GM21576 (cell line): ENCODE data around the gene ADGRD1.

ENCODE experiments used
- ATAC-seq: cut with Tn5 transposase; IDR thresholded peaks from one replicate; pipeline ENCODE4 v1.9.1; 2021; ENCODE audit warnings: mild to moderate bottlenecking, moderate library complexity; ENCODE audit not compliant: unreplicated experiment

Gene ADGRD1

GRCh38 chr12:131020326-131021153, 66.8 kb downstream of the ADGRD1 start:
- no peak for ATAC-seq

DNA sequence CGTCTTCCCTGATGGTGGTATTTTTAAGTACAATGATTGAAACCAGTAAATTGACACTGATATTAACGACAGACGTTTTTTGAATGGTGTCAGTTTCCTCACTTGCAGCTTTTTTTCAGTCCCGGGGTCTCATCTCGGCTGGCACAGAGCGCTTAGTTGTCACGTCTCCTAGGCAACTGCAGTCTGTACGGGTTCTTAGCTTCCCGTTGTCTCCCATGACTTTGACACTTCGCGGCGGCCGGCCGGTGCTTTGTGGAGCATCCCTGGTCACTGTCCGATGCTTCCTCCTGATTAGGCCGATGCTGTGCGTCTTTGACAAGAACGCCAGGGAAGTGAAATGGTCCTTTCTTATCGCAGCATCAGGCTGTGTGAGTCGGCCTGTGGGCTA, 67.4 kb downstream of the ADGRD1 start:
- no peak for ATAC-seq

- ATAC-seq: no peak
Measured at GRCh38 chr12:131024026-131024425, 70.3 kb downstream of the ADGRD1 start.

DNA sequence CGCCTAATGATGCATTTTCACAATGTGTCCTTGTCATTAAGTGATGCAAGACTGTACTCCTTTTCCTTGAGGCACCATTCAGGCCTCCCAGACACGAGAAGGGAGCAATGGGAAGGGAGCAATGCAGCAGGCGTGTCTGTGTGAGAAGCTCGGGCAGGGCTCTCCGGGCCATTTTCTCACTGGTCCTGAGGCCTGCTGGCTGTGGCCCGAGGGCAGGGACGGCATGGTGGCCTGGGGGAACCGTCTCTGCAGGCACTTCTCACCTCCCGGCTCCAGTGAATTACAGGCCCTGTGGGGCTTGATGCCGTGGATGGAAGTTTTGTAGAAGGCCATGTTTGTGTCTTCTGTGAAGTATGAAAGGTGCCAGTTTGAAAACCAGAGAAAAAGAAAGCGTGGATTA, 71.0 kb downstream of the ADGRD1 start:
- ATAC-seq: no peak

GRCh38 chr12:131025234-131025633, 71.5 kb downstream of the ADGRD1 start:
- ATAC-seq: no peak

DNA sequence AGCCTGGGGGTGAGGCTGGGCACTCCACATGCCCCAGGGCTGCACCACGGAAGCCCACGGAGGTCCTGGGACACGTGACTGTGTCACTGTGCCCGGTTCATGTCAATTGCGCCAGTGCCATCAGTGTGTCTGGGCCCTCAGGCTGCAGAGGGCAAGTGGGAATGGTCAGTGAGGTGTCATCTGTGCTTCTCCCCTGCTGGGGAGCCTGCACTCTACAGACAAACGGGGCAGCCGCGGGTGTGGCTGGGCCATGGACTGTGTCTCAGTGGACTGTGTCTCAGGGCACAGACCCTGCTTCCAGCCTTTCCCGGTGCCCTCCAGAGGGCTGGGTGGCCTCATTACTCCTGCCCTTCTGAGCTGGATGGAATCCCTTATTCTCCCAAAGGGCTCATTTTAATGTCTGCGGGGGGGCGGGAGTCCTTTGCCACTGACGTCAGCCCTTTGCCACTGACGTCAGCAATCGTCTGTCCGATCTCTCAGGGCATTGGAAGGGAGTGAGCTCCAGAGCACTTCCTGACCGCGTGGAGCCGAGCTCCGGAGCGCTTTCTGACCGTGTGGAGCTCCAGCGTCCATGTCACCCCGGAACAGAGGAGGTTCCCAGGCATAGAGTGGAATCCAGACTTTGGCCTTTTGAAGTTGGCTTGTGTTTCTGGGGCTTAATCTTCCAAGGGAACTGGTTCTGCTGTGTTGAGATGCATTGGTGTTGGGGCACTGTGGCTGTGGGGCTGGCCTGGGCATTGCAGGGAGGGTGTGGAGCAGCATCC, 72.4 kb downstream of the ADGRD1 start:
- ATAC-seq: no peak

- ATAC-seq: no peak
Measured at GRCh38 chr12:131026754-131027153, 73.0 kb downstream of the ADGRD1 start.

GRCh38 chr12:131027264-131027663, 73.6 kb downstream of the ADGRD1 start:
- no peak for ATAC-seq

- ATAC-seq: no peak
Measured at GRCh38 chr12:131027876-131028586, 74.3 kb downstream of the ADGRD1 start.

DNA sequence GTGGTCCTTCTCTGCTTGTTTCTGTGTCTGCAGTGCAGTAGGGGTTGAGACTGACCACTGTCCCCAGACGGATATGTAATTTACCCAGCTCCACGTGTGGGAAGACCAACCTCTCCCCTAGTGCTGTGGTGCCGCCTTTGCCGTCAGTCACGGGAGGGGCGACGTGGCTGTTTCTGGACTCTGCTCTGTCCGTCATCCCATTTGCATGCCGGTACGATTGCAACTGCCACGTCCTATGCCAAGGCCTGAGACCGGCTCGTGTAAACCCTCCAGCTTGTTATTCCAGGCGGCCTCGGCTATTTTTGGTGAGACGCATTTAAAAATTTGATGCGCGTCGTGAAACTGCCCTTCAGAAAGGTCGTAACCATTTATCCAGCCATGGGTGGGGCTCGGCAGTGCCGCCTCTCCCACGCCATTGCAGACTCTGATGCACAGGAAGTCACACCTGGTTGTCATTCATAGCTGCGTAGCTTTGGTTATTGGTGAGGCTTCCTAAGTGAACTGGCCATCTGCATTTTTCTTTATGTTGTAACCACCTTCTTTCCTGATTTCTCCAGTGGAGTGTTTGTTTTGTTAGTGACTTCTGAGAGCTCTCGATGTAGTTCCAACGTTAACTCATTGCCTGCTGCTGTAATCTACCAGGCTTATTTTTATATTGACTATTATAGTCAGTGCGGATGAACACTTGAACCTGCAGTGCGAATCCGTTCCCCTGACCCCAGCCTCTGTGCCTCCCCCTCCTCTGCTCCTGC, 75.1 kb downstream of the ADGRD1 start:
- ATAC-seq: no peak

DNA sequence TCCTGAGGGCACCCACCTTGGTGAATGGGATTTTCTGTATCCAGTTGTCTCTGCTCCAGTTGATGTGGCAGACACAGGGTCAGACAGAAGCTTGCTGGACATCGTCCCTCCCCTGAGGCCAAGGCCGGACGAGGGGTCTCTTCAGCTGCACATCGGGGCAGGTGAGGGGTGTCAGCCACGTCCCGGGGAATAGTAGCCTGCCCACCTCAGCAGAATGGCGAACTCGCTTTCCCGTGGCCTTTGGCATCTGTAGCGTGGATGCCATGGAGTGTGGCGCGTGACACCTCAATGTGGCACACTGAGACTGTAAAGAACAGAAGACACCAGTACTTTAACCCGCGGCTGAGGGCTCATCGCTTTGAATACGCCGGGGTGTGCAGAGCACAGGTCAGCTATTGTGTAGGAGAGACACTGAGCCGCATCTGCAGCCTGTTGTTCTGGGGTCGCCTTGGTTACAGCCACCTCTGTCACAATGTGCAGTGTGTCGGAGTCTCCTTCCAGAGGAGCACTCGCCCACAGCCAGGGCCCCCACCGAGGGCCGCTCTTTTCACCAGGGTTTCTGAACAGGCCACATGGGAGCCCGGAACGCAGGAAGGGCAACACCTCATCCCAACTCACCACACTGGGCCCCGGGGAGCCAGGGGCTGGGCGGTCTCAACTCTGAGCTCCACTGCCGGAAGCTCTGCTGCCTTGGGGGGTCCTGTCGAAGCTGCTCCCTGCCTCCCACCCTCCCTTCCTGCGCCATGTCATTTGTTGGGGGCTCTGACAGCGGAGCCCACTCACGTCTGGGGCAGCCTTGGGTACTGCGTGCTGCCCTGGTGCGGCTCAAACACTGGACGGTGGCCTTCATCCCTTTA, 77.0 kb downstream of the ADGRD1 start:
- no peak for ATAC-seq

DNA sequence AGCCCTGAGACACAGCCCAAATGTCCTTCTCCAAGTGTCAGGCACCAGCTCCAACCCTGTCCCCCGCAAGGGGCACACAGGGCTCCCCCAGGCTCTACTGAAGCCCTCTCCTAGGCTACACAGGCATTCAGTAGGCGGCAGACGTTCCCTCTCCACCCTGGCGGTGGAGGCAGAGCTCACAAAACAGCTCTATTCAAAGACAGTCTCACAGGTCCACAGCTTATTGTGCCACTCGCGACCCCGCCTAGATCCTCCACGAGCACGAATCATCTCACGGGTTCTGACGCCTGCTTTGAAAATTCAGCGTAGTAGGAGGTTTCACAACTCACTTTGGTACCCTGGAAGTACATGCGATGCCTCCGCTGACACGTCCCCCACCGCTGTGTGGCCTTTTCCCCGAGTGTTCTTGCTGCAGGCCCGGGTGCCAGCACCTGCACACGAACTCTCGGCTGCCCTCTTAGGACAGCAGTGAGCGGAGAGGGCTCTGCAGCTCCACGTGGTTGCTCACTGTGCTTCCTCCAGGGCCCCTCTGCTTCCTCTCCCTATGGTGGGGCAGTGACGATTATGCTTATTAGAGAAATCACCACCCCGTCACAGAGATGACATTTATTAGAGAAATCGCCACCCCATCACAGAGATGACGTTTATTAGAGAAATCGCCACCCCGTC, 78.5 kb downstream of the ADGRD1 start:
- no peak for ATAC-seq

- no peak for ATAC-seq
Measured at GRCh38 chr12:131033486-131033885, 79.8 kb downstream of the ADGRD1 start.

DNA sequence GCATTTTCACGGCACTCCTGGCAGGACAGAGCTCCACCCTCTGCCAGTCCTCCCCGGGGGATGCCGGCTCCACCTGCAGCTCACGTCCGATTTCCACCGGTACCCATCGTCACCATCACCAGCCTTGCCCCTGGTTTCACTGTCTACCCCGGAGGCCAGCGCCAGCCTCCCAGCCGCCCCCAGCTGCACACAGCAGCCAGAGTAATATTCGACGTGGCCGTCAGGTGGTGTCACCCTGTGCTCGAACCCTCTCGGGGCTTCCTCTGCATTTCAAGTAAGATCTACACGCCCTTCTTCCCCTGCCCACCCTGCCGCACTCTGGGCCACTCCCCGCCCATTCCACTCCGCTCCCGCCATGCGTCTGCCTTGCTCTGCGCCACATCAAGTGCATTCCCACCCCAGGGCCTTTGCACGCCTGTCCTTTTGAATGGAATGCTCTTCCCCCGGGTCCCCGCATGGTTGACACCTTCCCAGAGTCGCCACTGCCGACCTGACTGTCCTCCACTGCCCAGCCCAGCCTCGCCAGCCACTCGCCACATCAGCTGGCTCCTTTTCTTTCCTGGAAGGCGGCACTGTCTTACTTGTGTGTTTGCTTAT, 80.3 kb downstream of the ADGRD1 start:
- ATAC-seq: no peak

DNA sequence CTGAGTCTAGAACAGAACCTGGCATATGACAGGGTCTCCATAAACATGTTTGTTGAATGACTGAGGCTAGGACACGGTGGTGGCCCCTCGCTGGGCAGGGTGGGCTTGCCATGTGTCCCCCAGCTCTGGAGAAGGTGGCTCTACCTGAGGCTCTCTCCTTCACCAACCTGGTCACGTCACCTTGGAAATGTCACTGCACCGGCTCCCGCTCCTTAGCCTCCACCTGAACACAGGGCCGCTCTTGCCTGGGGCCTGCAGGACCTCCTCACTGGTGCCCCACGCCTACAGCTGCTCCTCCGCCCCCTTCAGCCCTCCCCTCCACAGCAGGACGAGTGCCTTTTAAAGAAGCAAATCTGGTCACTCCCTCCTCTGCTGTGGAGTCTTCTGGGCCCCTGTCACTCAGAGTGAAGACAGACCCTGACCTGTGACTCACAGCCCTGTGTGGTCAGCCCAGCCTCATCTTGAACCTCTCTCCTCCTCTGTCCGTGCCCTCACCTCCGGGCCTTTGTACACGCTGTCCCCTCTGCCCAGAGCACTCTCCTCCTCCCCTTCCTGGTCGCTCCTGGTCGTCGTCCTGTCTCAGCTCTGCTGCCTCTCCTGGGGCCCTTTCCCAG, 81.0 kb downstream of the ADGRD1 start:
- ATAC-seq: peak; percentile 20

- ATAC-seq: peak; percentile 83
Measured at GRCh38 chr12:131035245-131035681, 81.6 kb downstream of the ADGRD1 start.

DNA sequence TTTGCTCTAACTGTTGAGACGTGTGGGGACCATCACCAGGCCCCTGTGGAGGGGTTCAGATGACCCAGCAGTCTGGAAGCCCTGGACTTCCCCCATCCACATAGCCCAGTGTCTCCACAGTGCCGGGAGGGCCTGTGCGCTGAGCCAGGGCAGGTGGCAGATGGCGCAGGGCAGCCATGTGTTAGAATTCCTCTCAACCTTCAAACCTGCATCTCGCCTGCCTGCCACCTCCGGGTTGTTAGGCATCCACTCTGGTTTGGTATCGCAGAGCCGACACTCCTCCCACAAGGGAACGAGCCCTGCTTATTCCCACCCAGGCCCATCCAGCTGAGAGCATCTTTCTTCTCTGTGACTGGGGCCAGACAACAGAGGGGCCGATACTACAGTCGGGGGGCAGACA, 84.5 kb downstream of the ADGRD1 start:
- ATAC-seq: no peak
